GM13976 (cell line): Measurements from ENCODE around the gene CLRN3.

Source experiments
- DNase-seq: peaks from one replicate; pipeline ENCODE4 v3.0.0; 2012; ENCODE audit warnings: low spot score
- in situ Hi-C: fragments of 300-500 bp; cut with MboI; formaldehyde crosslinking; loops from one replicate; pipeline ENCODE4 v1.12.0; 2022; ENCODE audit warnings: low sequenced_read_pairs, mixed read lengths, inconsistent platforms; ENCODE audit not compliant: unreplicated experiment
- TF ChIP-seq, protein P1 (sequence below): IDR thresholded peaks from 2 replicates; pipeline ENCODE4 v1.5.1; 2012; ENCODE audit warnings: borderline replicate concordance, mild to moderate bottlenecking; ENCODE audit not compliant: insufficient read depth; ENCODE audit errors: extremely low read depth, missing control alignments, control extremely low read depth

Gene CLRN3

DNA sequence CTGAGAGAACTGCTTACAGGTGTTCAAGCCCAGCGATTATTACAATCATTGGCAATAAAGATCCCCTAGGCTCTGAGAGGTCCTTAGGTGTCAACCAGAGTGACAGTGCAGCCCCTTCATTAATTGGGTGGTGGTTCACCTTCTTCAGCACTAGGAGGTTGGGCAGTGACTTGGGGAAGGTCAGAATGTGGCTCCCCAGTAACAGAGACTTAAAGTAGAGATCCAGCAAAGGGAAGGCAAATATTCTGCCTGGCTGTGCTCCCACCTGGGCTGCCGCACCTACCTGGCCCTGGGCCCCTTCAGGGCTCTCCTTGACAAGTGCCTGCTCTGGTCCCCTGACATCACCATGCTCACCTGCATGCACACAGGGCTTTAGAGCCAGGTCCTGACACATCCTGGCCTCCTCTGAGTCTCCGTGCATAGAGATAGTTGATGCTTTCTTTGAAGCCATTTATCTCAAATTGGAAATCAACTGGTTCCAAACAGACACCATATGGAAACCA lies 1.9 kb downstream of the CLRN3 start:
- in situ Hi-C loops, result no loop called here
- TF ChIP-seq, protein P1, sequence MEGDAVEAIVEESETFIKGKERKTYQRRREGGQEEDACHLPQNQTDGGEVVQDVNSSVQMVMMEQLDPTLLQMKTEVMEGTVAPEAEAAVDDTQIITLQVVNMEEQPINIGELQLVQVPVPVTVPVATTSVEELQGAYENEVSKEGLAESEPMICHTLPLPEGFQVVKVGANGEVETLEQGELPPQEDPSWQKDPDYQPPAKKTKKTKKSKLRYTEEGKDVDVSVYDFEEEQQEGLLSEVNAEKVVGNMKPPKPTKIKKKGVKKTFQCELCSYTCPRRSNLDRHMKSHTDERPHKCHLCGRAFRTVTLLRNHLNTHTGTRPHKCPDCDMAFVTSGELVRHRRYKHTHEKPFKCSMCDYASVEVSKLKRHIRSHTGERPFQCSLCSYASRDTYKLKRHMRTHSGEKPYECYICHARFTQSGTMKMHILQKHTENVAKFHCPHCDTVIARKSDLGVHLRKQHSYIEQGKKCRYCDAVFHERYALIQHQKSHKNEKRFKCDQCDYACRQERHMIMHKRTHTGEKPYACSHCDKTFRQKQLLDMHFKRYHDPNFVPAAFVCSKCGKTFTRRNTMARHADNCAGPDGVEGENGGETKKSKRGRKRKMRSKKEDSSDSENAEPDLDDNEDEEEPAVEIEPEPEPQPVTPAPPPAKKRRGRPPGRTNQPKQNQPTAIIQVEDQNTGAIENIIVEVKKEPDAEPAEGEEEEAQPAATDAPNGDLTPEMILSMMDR, result no peak
- DNase-seq, result no peak

DNA sequence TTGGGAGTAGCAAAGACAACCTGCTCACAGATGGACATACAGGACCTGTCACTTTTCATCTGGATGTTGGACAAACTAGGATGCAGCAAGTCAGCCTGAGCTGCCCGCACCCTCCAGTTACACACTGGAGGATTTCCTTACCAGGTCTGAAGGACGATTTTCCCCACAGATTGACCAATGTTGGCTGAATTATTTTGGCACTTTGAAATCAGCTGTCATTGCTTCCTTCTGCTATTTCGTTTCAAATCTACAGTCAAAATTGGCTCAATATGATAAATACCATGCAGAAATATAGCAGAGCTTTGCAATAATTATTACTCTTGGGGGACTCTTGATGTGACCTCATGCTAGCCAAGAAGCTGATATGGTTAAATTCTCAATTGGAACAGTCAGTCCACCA lies 2.5 kb downstream of the CLRN3 start:
- DNase-seq, result no peak
- TF ChIP-seq, protein P1, result no peak
- in situ Hi-C loops, result no loop called here

DNA sequence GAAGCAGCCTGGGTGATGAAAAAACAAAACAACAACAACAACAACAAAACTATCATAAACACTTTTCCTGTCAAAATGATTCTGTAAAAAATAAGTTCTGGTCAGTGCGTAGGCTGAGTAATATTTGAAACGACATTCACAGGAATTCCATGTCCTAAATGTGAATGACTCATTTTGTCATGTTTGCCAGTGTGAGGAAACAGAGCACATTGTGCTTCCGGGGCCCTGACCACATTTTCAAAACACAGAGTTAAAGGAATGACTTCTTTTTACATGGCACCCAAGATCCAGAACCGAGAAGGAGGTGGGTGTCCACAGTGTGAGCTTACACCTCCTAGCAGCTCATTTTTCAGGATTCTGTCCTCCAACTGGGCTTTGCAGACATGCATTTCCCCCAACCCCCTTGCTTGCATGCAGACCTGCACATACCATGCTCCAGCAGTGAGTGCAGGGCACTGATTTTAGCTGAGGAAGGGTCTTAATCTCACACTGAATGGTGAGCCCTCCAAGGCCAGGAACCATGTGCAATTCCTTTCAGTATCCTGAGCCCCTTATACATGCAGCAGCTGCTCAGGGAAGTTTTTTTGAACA lies 3.0 kb downstream of the CLRN3 start:
- TF ChIP-seq, protein P1, result no peak
- in situ Hi-C loops, result no loop called here
- no peak for DNase-seq

DNA sequence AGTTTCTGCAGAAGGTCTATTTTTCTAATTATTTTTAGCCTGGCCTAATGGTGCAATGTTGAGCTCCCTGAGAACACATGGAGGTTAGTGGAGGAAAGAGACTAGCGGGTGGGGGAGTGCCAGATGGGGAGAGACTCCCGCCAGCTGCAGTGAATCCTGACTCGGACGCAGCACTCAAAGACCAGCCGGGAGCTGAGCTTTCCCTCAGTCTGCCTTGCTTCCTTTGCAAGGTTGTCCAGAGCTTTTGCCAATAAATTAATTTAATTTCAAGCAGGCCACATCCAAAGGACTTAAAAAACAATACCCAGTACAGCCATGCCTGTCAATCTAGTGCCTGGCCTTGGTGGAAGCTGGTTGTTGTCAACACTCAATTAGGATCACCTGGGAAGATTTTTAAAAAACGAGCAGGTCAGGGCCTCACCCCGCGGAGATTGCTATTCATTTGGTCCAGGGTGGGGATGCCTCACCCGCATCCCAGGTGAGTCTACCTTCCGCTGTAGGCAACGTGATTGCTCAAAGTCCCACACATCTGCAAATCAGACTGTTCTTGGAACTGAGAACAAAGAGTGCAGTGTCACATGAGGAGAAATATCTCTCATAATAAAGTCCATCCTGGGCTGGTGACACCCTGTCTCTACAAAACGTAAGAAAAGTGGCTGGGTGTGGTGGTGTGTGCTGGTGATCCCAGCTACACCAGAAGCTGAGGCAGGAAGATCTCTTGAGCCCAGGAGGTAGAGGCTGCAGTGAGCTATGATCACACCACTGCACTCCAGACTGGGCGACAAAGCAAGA lies 4.0 kb downstream of the CLRN3 start:
- in situ Hi-C loops, result no loop called here
- TF ChIP-seq, protein P1, result no peak
- no peak for DNase-seq

DNA sequence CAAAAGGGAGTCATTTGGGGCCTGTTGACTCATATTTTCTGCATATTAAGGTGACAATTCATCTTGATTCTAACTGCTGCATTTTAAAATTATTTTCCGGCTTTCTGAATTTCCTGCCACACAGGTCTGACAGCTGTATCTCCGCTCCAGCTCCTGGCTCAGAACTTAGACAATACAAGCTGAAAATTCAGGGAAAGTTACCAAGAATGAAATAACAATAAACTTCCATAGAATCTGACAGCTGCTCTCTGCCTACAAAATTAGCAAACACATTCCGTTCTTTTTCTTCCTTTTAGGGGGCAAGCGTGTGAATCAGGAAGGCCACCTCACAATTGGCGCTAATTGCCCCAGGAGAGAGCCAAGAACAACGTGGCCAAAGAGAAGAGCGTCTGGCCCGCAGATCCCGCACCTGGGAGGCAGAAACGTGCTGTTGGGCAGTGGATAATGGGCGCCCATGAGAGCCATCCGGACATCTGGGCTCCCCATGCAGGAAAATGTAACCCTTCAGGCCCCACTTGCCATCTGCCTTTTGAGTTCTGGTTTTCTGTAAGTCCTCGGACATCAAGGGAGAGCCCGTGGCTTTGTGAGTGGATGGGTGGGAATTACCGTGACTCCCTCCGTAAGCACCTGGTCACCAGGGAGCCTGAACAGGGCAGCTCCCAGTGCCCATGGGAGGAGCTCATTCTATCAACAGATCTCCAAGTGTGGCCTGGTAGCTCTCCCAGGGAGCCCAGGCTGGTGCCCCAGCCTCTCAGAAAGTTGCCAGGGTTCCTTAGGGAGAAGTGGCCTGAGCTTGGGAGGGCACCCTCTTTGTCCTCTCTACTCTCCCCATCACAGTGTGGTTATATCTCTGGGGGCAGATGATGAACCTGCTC lies 5.0 kb downstream of the CLRN3 start:
- TF ChIP-seq, protein P1, result no peak
- in situ Hi-C loops, result no loop called here
- no peak for DNase-seq

DNA sequence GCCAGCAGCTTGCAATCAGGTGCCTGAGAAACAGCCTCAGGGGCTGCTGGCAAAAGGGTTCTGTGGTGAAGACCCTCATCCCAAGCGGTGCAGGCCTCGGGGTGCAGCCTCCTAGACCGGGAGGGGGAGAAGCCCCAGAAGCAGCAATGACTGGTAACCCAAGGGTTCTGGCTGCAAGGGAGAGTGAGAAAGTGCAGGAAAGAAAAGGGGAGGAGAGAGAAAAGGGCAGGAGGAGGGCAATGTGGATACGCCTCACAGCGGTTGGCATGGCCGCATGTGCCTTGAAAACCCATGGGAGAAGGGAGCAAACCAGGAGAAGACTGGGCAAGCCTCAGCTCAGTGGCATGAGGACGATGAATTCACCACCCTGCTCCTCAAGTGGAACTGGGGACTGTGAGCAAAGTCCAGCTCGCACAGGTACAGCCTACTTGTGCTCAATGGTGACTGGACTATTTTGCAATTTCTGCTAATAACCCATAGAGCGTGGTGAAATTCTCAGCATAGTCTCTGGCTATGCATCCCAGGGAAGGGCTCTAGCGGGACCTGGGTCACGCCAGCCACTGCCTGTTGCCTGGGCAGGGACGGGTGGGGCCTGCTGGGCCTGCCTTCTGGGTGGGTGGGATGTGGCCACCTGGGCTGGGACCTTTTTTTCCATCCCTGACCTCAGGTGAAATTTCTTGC lies 6.2 kb downstream of the CLRN3 start:
- DNase-seq, result no peak
- TF ChIP-seq, protein P1, result no peak

More for the DNA sequence above, 6.2 kb downstream of the CLRN3 start:
- in situ Hi-C loops, result no loop called here
